Stimulated activated CD4-positive, alpha-beta T cell treated with anti-CD3 and anti-CD28 coated beads, TNF-alpha, amount 100 ng/mL, for 48 hours (primary cell): Measurements from ENCODE around the gene CLDN8.

ENCODE experiments used
- DNase-seq, 3 donors: peaks; one replicate each; pipeline ENCODE4 v3.0.0-alpha.2; 2020; ENCODE audit warnings: low read depth in 3 of 3

CLDN8 gene

GRCh38 chr21:30216041-30216723 lies at the start of gene CLDN8:
TSS of gene CLDN8 (minus strand) at chr21:30216097. CDS start at chr21:30215925, 172 bp downstream.
- no peak for DNase-seq

DNA sequence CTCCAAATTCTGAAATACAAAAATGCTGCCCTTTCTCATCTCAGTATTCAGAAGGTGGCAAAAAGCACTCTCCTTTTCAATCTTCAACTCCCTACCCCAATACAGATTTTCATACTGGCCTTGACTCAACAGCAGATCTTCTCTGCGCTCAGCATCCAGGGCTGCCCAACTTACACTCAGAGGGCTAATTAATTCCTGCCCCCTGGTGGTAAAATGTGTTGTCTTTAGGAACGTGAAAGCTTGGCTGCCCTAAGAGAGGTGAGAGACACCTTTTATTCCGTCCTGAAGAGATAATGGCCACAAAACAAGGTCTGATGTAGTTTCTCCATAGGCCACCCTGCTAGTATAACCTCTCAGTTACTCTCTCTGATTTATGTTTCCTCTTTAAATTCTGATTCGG lies 41.9 kb upstream of the CLDN8 start:
- no peak for DNase-seq

- no peak for DNase-seq
These were observed 40.2 kb upstream of the CLDN8 start for GRCh38 chr21:30256100-30256499.

DNA sequence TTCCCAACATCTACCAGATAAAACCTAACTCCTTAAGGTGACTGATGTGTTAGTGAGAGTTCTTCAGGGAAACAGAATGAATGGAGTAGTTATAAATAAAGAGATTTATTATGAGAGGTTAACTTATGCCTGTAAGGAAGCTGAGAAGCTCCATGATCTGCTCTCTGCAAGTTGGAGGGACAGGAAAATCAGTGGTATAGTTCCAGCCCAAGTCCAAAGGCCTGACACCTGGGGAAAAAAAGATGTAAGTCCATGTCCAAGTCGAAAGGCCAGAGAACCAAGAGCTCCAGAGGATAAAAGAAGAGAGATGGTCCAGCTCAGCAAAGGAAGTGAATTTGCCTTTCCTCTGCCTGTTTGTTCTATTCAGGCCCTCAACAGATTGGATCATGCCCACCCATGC lies 39.8 kb upstream of the CLDN8 start:
- DNase-seq = no peak

- no peak for DNase-seq
These were observed 35.9 kb upstream of the CLDN8 start for GRCh38 chr21:30251781-30252180.

DNA sequence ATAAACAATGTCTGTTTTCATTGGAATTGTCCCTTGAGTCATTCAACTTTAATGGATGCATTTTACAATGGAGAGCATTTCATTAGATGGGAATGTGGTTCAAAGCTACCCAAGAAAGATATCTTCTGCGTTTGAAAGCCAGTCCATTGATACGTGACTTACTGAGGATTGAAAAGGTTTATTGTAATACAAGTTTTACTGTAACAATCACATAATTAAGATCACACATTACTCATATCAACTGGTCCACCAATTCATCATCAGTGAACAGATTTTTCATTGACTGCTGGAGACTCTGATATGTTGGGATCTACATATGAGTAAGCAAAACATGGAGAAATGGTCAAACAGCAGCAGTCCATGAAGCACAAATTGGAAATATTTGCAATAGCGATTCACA lies 34.0 kb upstream of the CLDN8 start:
- DNase-seq = no peak

DNA sequence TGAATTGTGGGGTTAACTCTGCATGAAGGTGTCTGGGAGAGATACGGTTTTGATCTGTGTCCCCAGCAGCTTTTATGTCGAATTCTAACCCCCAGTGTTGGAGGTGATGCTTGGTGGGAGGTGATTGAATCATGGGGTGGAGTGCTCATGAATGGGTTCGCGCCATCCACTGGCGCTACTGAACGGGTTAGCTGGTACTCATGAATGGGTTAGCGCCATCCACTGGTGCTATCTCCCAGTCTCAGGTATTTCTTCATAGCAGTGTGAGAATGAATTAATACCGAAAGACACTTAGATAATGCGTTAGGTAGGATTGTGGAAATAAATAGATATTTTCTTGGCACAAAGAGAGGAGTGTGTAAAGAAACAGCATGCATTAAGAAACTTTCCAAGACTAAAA lies 32.9 kb upstream of the CLDN8 start:
- no peak for DNase-seq

- DNase-seq = no peak
These were observed 29.2 kb upstream of the CLDN8 start for GRCh38 chr21:30245061-30245460.

DNA sequence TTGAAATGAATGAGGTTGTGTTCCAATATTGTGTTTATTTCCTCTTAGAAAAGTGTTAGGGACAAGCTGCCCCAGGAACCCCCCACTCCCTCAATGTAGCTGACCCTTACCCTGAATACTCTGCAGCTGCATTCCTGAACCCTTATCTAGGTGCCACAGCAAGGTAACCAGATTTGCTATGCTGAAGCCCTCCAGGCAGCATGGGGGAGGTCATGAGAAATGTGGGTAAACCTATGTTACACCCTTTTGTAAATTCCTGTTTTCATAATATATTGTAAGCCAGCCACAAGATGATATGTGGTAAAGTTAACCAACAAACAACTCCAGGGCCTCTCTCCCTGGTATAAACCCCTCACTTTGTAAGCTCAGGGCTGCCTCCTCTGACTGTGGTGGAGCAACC lies 27.8 kb upstream of the CLDN8 start:
- no peak for DNase-seq

- no peak for DNase-seq
These were observed 24.8 kb upstream of the CLDN8 start for GRCh38 chr21:30240661-30241060.

GRCh38 chr21:30238168-30238567 lies 22.3 kb upstream of the CLDN8 start:
- DNase-seq = no peak

GRCh38 chr21:30234643-30235042 lies 18.7 kb upstream of the CLDN8 start:
- no peak for DNase-seq

GRCh38 chr21:30234050-30234449 lies 18.2 kb upstream of the CLDN8 start:
- DNase-seq = no peak

GRCh38 chr21:30233228-30234020 lies 17.5 kb upstream of the CLDN8 start:
- no peak for DNase-seq

GRCh38 chr21:30232011-30232410 lies 16.1 kb upstream of the CLDN8 start:
- no peak for DNase-seq

DNA sequence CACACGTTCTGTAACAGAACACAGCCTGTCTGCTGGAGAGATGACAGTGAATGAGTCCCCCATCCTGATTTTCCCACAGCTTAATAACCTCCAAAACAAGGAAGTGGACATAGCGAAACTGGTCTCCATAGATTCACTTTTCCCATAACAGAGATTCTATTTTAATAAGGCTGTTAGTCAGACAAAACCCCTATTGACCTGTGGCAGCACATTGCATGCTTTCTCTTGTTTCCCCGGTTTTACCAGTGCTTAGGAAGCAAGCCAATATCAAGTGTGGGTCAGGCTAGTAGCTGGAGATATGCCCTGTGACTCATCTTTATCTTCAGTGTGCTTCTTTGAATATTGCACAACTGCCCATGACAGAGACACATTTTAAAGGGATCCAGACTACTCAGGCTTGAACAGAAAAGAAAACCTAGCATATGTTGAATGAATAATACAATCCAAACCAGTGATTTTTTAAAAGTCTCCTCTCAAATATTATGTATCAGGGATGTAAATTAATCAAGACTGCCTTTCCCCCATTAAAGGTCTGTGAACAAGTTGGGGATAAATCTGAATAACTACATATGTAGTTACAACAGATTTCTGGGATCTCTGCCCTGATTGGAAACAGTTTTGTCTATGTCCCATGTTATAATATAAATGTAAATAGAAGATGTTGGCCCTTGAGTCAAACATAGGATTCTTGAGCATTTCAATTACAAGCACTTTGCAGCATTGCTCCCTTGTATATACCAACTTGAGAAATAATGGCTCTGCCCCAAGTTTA lies 11.9 kb upstream of the CLDN8 start:
- no peak for DNase-seq

DNA sequence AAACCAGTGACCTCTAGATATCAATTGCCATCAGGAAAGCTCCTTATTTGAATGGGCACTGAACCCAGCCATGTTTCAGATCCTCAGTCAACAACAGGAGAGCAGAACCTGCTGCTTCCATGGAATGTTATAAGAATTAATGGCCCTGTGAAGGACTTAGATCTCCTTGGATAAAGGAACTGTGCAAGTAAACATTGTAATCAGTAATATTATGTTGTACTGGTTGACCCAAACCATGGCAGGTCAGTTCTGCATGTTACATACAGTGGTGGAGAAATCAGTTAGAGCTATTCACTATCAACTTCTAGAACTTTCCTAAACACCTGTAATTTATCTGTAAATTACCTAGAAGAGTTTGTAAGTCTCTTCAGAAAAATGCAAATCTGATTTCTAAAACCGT lies 11.2 kb upstream of the CLDN8 start:
- no peak for DNase-seq

GRCh38 chr21:30223596-30223995 lies 7.7 kb upstream of the CLDN8 start:
- no peak for DNase-seq

- no peak for DNase-seq
These were observed 6.8 kb upstream of the CLDN8 start for GRCh38 chr21:30222724-30223123.

- no peak for DNase-seq
These were observed 4.8 kb downstream of the CLDN8 start for GRCh38 chr21:30211071-30211470.

DNA sequence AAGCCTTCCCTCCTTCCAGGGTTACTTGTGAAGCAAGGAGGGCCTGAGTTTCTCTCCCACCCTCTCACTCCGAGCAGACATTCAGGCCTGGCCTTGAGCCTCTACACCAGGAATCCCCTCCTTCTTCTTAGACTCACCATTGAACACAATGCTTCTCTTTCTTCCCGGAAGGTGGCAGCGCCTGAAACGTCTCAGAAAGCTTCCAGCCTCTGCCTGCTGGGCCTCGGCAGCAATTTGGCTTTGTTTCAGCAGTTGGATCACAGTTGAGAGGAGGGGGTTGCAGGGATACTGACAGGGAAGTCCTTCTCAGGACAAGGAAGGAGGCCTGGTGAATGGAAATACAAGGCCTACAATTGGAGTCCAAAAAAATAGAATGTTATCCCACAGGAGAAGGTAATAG lies 6.3 kb downstream of the CLDN8 start:
- DNase-seq = no peak

- no peak for DNase-seq
These were observed 8.7 kb downstream of the CLDN8 start for GRCh38 chr21:30207252-30207579.
